SK-N-SH (cell line): ENCODE results near the gene PRIM1. TPM values are rescaled to one million over a fixed set of nuclear protein-coding genes. Genes with fewer than 3 reads are reported as not detected.

Source experiments
- CTCF ChIA-PET: fragments of 300-600, 350-600 bp; formaldehyde crosslinking; extraction: SDS; loops from one replicate; lab custom pipeline; 2021; lab: Yijun Ruan, JAX
- POLR2A ChIA-PET: fragments of 350-600 bp; sonication (Branson Sonifier 250); formaldehyde crosslinking; extraction: SDS; loops from one replicate; lab custom pipeline; 2020; ENCODE audit warnings: antibody characterized with exemption, inconsistent platforms; lab: Yijun Ruan, JAX
- DNase-seq: peaks from one replicate; pipeline ENCODE4 v3.0.0; 2012
- H2AFZ ChIP-seq: fragments of 200-600 bp; sonication (generic); 2 replicates; pipeline ENCODE4 v1.8.1; 2016; ENCODE audit warnings: antibody characterized with exemption, mild to moderate bottlenecking, low read depth
- H3F3A ChIP-seq: fragments of 200-600 bp; sonication (generic); replicated peaks from 2 replicates; pipeline ENCODE3; 2016; ENCODE audit warnings: antibody characterized with exemption, mild to moderate bottlenecking; ENCODE audit not compliant: insufficient read depth
- H3K27ac ChIP-seq, 2 experiments: fragments of 200-500 bp in 1 of 2; fragments of 200-600 bp in 1 of 2; sonication (Bioruptor generic) in 1 of 2; sonication (generic), shearing (Covaris generic) in 1 of 2; 2 replicates each; pipeline versions ENCODE4 v1.5.1 to v1.6.1; 2014 to 2016; ENCODE audit warnings: low read depth in 2 of 2, inconsistent platforms in 1 of 2, low read length in 1 of 2, mild to moderate bottlenecking in 1 of 2, mixed read lengths in 1 of 2
- H3K27me3 ChIP-seq: fragments of 200-600 bp; sonication (generic), shearing (Covaris generic); 2 replicates; pipeline ENCODE4 v1.6.1; 2016; ENCODE audit warnings: mixed run types; ENCODE audit not compliant: insufficient read depth
- H3K36me3 ChIP-seq, 2 experiments: fragments of 200-500 bp in 1 of 2; fragments of 200-600 bp in 1 of 2; sonication (Bioruptor generic) in 1 of 2; sonication (generic) in 1 of 2; replicated peaks in 1 of 2; 2 replicates each; pipeline versions ENCODE3 to v1.5.1; 2014 to 2016; ENCODE audit warnings: low read length in 1 of 2, mild to moderate bottlenecking in 1 of 2; ENCODE audit not compliant: insufficient read depth in 2 of 2, control insufficient read depth in 1 of 2
- H3K4me1 ChIP-seq, 2 experiments: fragments of 200-500 bp in 1 of 2; fragments of 200-600 bp in 1 of 2; sonication (Bioruptor generic) in 1 of 2; sonication (generic), shearing (Covaris generic) in 1 of 2; 2 replicates each; pipeline versions ENCODE4 v1.5.1 to v1.6.1; 2014 to 2016; ENCODE audit warnings: low read depth in 1 of 2, low read length in 1 of 2, mixed run types in 1 of 2; ENCODE audit not compliant: insufficient read depth in 2 of 2, control insufficient read depth in 1 of 2
- H3K4me2 ChIP-seq: fragments of 200-600 bp; sonication (generic), shearing (Covaris generic); 2 replicates; pipeline ENCODE4 v1.6.1; 2017; ENCODE audit warnings: mixed run types
- H3K4me3 ChIP-seq, 2 experiments: fragments of 200-500 bp in 1 of 2; fragments of 200-600 bp in 1 of 2; sonication (Bioruptor generic) in 1 of 2; sonication (generic), shearing (Covaris generic) in 1 of 2; 2 replicates each; pipeline versions ENCODE4 v1.5.1 to v1.8.1; 2014 to 2016; ENCODE audit warnings: low read depth in 2 of 2, inconsistent platforms in 1 of 2, low read length in 1 of 2, mild to moderate bottlenecking in 1 of 2, mixed read lengths in 1 of 2, moderate library complexity in 1 of 2
- H3K79me2 ChIP-seq: fragments of 200-600 bp; sonication (generic); 2 replicates; pipeline ENCODE4 v1.8.1; 2017; ENCODE audit warnings: mild to moderate bottlenecking; ENCODE audit not compliant: insufficient read depth
- H3K9ac ChIP-seq: fragments of 200-600 bp; sonication (generic); 2 replicates; pipeline ENCODE4 v1.6.1; 2017; ENCODE audit warnings: mixed run types
- H3K9me2 ChIP-seq: fragments of 200-600 bp; sonication (generic); 2 replicates; pipeline ENCODE4 v1.6.1; 2017; ENCODE audit warnings: mixed run types
- H3K9me3 ChIP-seq: fragments of 200-600 bp; sonication (generic); 2 replicates; pipeline ENCODE4 v1.6.1; 2017; ENCODE audit warnings: mixed run types, mild to moderate bottlenecking, moderate library complexity
- H4K20me1 ChIP-seq: fragments of 200-600 bp; sonication (generic); 2 replicates; pipeline ENCODE4 v1.6.1; 2017; ENCODE audit warnings: mild to moderate bottlenecking, mixed run types; ENCODE audit not compliant: insufficient read depth
- CHD2 ChIP-seq: fragments of 150-350 bp; IDR thresholded peaks from 2 replicates; pipeline ENCODE4 v1.6.1; 2018; ENCODE audit warnings: low read length; ENCODE audit not compliant: partially characterized antibody
- FOXJ3 ChIP-seq: sonication (generic); formaldehyde crosslinking; IDR thresholded peaks from 2 replicates; pipeline ENCODE4 v1.5.1; 2020; ENCODE audit warnings: mild to moderate bottlenecking, missing genetic modification reagents
- POLR2AphosphoS5 ChIP-seq: IDR thresholded peaks from 2 replicates; pipeline ENCODE4 v1.6.1; 2012; ENCODE audit warnings: low read depth, low read length
- RAD21 ChIP-seq: IDR thresholded peaks from 2 replicates; pipeline ENCODE4 v1.6.1; 2012; ENCODE audit warnings: mild to moderate bottlenecking, low read length
- RFX5 ChIP-seq: IDR thresholded peaks from 2 replicates; pipeline ENCODE4 v1.6.1; 2012; ENCODE audit warnings: mild to moderate bottlenecking, improper control_type of control experiment, low read length
- RXRA ChIP-seq: IDR thresholded peaks from 2 replicates; pipeline ENCODE4 v1.4.0; 2012; ENCODE audit warnings: low read depth, mild to moderate bottlenecking, borderline replicate concordance
- TAF1 ChIP-seq: IDR thresholded peaks from 2 replicates; pipeline ENCODE4 v1.6.1; 2012; ENCODE audit warnings: low read depth, mild to moderate bottlenecking, low read length, moderate library complexity, borderline replicate concordance
- TCF12 ChIP-seq: IDR thresholded peaks from 2 replicates; pipeline ENCODE4 v1.4.0; 2012
- WGBS: methylation state at CpG from one replicate; pipeline ENCODE4 v1.1.6; 2017; ENCODE audit warnings: low lambda C conversion rate; 5-methylcytosine and 5-hydroxymethylcytosine counted together
- polyA plus RNA-seq, 3 experiments: library from polyadenylated mRNA; depleted of rRNA; stranded (reverse); fragments of >200 nt; gene quantifications; 2 replicates each; pipeline ENCODE4 v1.2.3, GENCODE V29; 2012
- TF ChIP-seq, protein P1 (sequence below): fragments of 150-350 bp; IDR thresholded peaks from 2 replicates; pipeline ENCODE4 v1.6.1; 2017; ENCODE audit warnings: antibody characterized with exemption, low read length, low read depth, borderline replicate concordance
- TF ChIP-seq, protein P2 (sequence below): IDR thresholded peaks from 2 replicates; pipeline ENCODE4 v1.4.0; 2012; ENCODE audit warnings: low read depth, borderline replicate concordance
- TF ChIP-seq, protein P3 (sequence below): IDR thresholded peaks from 2 replicates; pipeline ENCODE4; 2012
- TF ChIP-seq, protein P4 (sequence below): IDR thresholded peaks from 2 replicates; pipeline ENCODE4 v1.6.1; 2012; ENCODE audit warnings: mild to moderate bottlenecking, low read depth, low read length, moderate library complexity
- TF ChIP-seq, protein P5 (sequence below): IDR thresholded peaks from 2 replicates; pipeline ENCODE4 v1.4.0; 2012; ENCODE audit warnings: low read depth, borderline replicate concordance

The PRIM1 gene
- polyA plus RNA-seq, 1 of the 3 experiments (the other 2 are of a cell fraction), result 10.9 TPM

DNA sequence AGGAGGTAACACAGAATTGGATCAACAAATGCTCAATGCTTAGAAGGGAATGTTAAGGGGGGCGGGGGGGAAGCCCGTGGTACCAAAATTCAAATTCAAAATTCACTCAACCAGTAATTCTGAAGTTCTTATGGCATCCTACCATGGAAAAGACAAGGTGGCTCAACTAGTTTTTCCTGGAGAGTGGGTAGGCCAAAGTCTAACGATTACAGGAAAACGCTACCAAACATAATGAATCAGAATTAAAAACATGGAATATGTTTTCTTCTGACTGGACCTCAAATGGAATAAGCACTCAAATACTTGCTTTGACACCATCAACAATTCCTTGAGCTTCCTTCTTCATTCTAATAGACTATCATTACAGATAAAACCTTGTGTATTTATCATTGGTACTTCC lies 29.3 kb downstream of the PRIM1 start:
- Histone ChIP-seq H3K9ac (peak overlapping the region; percentile 98), H3F3A (peaks cover 19% of the 10 kb centered on the region), H3K4me3 (peak overlapping the region; percentile 92 to 94; a peak in 3 of 4 replicates), H3K4me2 (peak overlapping the region; percentile 91), H3K27ac (no peak overlapping the region), H3K9me2 (no peaks in the 10 kb centered on the region), H3K79me2 (peaks cover 67% of the 10 kb centered on the region), H3K4me1 (peaks cover 29 to 30% of the 10 kb centered on the region in 2 experiments), H3K27me3 (no peaks in the 10 kb centered on the region), H2AFZ (no peak overlapping the region), H4K20me1 (peaks cover 61% of the 10 kb centered on the region), H3K9me3 (no peaks in the 10 kb centered on the region), H3K36me3 (peaks cover 38 to 45% of the 10 kb centered on the region in 2 experiments)
- TF ChIP-seq RAD21, result no peak
- TF ChIP-seq POLR2AphosphoS5, result peak; percentile 10; the same call in 1 of the 2 replicates
- ChIA-PET POLR2A (no interaction called here), CTCF (interaction anchor here (0.7 to 1.4 kb wide), 5 partner anchors 9 to 389 kb away, joined by 3 to 6 read pairs (median 3); no protein-coding TSS in a partner anchor)
- no peak for DNase-seq
- WGBS, result 53% methylated on average over 4 of the region's 4 CpGs

DNA sequence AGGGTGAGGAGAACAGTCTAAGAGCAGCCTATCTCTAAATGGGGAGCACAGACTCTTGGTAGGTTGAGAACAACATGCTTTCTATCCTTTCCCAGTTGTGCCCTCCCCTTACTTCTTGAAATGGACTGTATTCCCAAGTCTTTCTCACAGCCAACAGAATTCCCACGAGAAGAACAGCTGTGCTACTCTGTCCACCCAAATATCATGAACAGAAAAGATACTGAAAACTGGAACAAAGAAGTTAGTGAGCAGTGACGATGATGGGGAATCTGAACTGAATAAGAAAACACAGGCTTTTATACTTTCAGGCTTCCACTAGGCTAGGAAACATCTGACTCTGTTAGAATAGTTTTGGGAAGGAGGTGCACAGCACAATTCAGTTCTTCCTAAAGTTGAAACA lies 30.4 kb downstream of the PRIM1 start:
- peaks cover 75% of the 10 kb centered on the region for H3K79me2 ChIP-seq
- CTCF ChIA-PET, result interaction anchor here (1.0 to 1.2 kb wide), 2 partner anchors 8 to 266 kb away, joined by 3 read pairs; no protein-coding TSS in a partner anchor
- H3K36me3 ChIP-seq, result peaks cover 38 to 45% of the 10 kb centered on the region in 2 experiments
- TF ChIP-seq, protein P1, sequence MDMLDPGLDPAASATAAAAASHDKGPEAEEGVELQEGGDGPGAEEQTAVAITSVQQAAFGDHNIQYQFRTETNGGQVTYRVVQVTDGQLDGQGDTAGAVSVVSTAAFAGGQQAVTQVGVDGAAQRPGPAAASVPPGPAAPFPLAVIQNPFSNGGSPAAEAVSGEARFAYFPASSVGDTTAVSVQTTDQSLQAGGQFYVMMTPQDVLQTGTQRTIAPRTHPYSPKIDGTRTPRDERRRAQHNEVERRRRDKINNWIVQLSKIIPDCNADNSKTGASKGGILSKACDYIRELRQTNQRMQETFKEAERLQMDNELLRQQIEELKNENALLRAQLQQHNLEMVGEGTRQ, result no peak
- no peak for TF ChIP-seq RAD21
- TF ChIP-seq, protein P2, sequence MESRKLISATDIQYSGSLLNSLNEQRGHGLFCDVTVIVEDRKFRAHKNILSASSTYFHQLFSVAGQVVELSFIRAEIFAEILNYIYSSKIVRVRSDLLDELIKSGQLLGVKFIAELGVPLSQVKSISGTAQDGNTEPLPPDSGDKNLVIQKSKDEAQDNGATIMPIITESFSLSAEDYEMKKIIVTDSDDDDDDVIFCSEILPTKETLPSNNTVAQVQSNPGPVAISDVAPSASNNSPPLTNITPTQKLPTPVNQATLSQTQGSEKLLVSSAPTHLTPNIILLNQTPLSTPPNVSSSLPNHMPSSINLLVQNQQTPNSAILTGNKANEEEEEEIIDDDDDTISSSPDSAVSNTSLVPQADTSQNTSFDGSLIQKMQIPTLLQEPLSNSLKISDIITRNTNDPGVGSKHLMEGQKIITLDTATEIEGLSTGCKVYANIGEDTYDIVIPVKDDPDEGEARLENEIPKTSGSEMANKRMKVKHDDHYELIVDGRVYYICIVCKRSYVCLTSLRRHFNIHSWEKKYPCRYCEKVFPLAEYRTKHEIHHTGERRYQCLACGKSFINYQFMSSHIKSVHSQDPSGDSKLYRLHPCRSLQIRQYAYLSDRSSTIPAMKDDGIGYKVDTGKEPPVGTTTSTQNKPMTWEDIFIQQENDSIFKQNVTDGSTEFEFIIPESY, result no peak
- TF ChIP-seq, protein P3, sequence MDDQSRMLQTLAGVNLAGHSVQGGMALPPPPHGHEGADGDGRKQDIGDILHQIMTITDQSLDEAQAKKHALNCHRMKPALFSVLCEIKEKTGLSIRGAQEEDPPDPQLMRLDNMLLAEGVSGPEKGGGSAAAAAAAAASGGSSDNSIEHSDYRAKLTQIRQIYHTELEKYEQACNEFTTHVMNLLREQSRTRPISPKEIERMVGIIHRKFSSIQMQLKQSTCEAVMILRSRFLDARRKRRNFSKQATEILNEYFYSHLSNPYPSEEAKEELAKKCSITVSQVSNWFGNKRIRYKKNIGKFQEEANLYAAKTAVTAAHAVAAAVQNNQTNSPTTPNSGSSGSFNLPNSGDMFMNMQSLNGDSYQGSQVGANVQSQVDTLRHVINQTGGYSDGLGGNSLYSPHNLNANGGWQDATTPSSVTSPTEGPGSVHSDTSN, result no peak
- TF ChIP-seq CHD2, result no peak
- TF ChIP-seq RXRA, result no peak
- no peak for TF ChIP-seq FOXJ3 (CRISPR knock-in tag)
- TF ChIP-seq, protein P4, sequence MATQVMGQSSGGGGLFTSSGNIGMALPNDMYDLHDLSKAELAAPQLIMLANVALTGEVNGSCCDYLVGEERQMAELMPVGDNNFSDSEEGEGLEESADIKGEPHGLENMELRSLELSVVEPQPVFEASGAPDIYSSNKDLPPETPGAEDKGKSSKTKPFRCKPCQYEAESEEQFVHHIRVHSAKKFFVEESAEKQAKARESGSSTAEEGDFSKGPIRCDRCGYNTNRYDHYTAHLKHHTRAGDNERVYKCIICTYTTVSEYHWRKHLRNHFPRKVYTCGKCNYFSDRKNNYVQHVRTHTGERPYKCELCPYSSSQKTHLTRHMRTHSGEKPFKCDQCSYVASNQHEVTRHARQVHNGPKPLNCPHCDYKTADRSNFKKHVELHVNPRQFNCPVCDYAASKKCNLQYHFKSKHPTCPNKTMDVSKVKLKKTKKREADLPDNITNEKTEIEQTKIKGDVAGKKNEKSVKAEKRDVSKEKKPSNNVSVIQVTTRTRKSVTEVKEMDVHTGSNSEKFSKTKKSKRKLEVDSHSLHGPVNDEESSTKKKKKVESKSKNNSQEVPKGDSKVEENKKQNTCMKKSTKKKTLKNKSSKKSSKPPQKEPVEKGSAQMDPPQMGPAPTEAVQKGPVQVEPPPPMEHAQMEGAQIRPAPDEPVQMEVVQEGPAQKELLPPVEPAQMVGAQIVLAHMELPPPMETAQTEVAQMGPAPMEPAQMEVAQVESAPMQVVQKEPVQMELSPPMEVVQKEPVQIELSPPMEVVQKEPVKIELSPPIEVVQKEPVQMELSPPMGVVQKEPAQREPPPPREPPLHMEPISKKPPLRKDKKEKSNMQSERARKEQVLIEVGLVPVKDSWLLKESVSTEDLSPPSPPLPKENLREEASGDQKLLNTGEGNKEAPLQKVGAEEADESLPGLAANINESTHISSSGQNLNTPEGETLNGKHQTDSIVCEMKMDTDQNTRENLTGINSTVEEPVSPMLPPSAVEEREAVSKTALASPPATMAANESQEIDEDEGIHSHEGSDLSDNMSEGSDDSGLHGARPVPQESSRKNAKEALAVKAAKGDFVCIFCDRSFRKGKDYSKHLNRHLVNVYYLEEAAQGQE, result no peak
- no peak for TF ChIP-seq TAF1
- TF ChIP-seq RFX5, result no peak
- TF ChIP-seq, protein P5, sequence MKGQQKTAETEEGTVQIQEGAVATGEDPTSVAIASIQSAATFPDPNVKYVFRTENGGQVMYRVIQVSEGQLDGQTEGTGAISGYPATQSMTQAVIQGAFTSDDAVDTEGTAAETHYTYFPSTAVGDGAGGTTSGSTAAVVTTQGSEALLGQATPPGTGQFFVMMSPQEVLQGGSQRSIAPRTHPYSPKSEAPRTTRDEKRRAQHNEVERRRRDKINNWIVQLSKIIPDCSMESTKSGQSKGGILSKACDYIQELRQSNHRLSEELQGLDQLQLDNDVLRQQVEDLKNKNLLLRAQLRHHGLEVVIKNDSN, result no peak
- TF ChIP-seq TCF12, result no peak
- peaks cover 29 to 30% of the 10 kb centered on the region in 2 experiments for H3K4me1 ChIP-seq
- POLR2A ChIA-PET, result no interaction called here
- no peaks in the 10 kb centered on the region for H3K27me3 ChIP-seq
- DNase-seq, result no peak
- H3K9me3 ChIP-seq, result no peaks in the 10 kb centered on the region
- H2AFZ ChIP-seq, result no peak overlapping the region
- H3K4me3 ChIP-seq, result peak overlapping the region in 1 of 2 experiments; percentile 11; a peak in 1 of 4 replicates
- no peak overlapping the region for H3K9ac ChIP-seq
- H3K4me2 ChIP-seq, result peak overlapping the region; percentile 91; the same call in 1 of the 2 replicates
- peaks cover 72% of the 10 kb centered on the region for H4K20me1 ChIP-seq
- H3K9me2 ChIP-seq, result no peaks in the 10 kb centered on the region
- H3K27ac ChIP-seq, result no peak overlapping the region
- WGBS, result 87% methylated on average over 2 of the region's 2 CpGs
- H3F3A ChIP-seq, result peaks cover 14% of the 10 kb centered on the region
